HepG2 (cell line): ENCODE results near the gene ZER1. TPM values are rescaled to one million over a fixed set of nuclear protein-coding genes. Genes with fewer than 3 reads are reported as not detected.

Experiments
- ERF ChIP-seq: IDR thresholded peaks from 2 replicates; pipeline ENCODE4 v1.6.1; 2018; ENCODE audit warnings: missing biosample characterization, missing genetic modification reagents
- ETV6 ChIP-seq: sonication (generic); formaldehyde crosslinking; conservative IDR thresholded peaks from 2 replicates; pipeline ENCODE4 v1.4.0; 2020; ENCODE audit warnings: missing genetic modification reagents
- HHEX ChIP-seq: IDR thresholded peaks from 2 replicates; pipeline ENCODE4 v1.6.1; 2016; ENCODE audit warnings: control low read depth
- KLF15 ChIP-seq: sonication (generic); formaldehyde crosslinking; IDR thresholded peaks from 2 replicates; pipeline ENCODE4 v1.8.1; 2023; ENCODE audit warnings: borderline replicate concordance, mild to moderate bottlenecking, inconsistent platforms, missing genetic modification reagents, mixed read lengths
- SAP130 ChIP-seq: IDR thresholded peaks from 2 replicates; pipeline ENCODE4 v1.6.1; 2016; ENCODE audit warnings: low read depth
- SMAD3 ChIP-seq: sonication (generic); formaldehyde crosslinking; IDR thresholded peaks from 2 replicates; pipeline ENCODE4 v1.4.0; 2020; ENCODE audit warnings: missing genetic modification reagents
- SRY ChIP-seq: sonication (generic); formaldehyde crosslinking; IDR thresholded peaks from 2 replicates; pipeline ENCODE4 v1.8.0; 2022; ENCODE audit warnings: mild to moderate bottlenecking, missing genetic modification reagents
- THAP9 ChIP-seq: sonication (generic); formaldehyde crosslinking; IDR thresholded peaks from 2 replicates; pipeline ENCODE4; 2020; ENCODE audit warnings: missing genetic modification reagents, mild to moderate bottlenecking, borderline replicate concordance
- ZEB1 ChIP-seq: IDR thresholded peaks from 2 replicates; pipeline ENCODE4 v1.6.1; 2012; ENCODE audit warnings: mild to moderate bottlenecking, low read depth, inconsistent platforms; ENCODE audit not compliant: insufficient replicate concordance
- ZNF10 ChIP-seq: sonication (generic); formaldehyde crosslinking; IDR thresholded peaks from 2 replicates; pipeline ENCODE4 v1.4.0; 2020; ENCODE audit warnings: mild to moderate bottlenecking, low read depth, missing genetic modification reagents, borderline replicate concordance
- ZNF20 ChIP-seq: sonication (generic); formaldehyde crosslinking; IDR thresholded peaks from 2 replicates; pipeline ENCODE4 v1.4.0; 2020; ENCODE audit warnings: mild to moderate bottlenecking, moderate library complexity, missing genetic modification reagents
- ZSCAN5A ChIP-seq: sonication (generic); formaldehyde crosslinking; IDR thresholded peaks from 2 replicates; pipeline ENCODE4 v1.8.0; 2022; ENCODE audit warnings: mild to moderate bottlenecking, missing genetic modification reagents, borderline replicate concordance
- polyA plus RNA-seq, 8 experiments: library from polyadenylated mRNA; depleted of rRNA in 3 of 8; stranded (reverse) in 7 of 8; unstranded in 1 of 8; fragments of >200 nt; fragmentation: Illumina TruSeq in 4 of 8; extraction: Trizol in 4 of 8; gene quantifications; 2 replicates each; pipeline versions ENCODE4 v1.2.1 to v1.2.3, GENCODE V29; 2011 to 2016; ENCODE audit warnings: low read depth in 4 of 8, missing spikeins in 1 of 8, mixed read lengths in 1 of 8; ENCODE audit not compliant: insufficient read depth in 1 of 8
- total RNA-seq, 5 experiments: library from RNA; depleted of rRNA; stranded (reverse); fragments of >200 nt; fragmentation: Illumina TruSeq; extraction: Trizol; gene quantifications; 2 replicates each; pipeline ENCODE4 v1.2.3, GENCODE V29; 2016; ENCODE audit warnings: low read depth in 1 of 5
- TF ChIP-seq, protein P1 (sequence below), 2 experiments: fragments of 450-650 bp in 1 of 2; sonication (generic) in 1 of 2; formaldehyde crosslinking in 1 of 2; IDR thresholded peaks; 2 replicates each; pipeline versions ENCODE4 v1.6.1 to v1.8.0; 2016 to 2022; ENCODE audit warnings: antibody characterized with exemption in 1 of 2, mild to moderate bottlenecking in 1 of 2, missing genetic modification reagents in 1 of 2
- TF ChIP-seq, protein P2 (sequence below): sonication (generic); formaldehyde crosslinking; IDR thresholded peaks from 2 replicates; pipeline ENCODE4 v1.5.0; 2020; ENCODE audit warnings: missing genetic modification reagents

The ZER1 gene
- total and polyA plus RNA-seq, 2 of the 13 experiments (the other 11 are each of a cell fraction or from before 2014, with no cell fraction given): 7.7 to 40.0 TPM

GRCh38 chr9:128771745-128772519 lies at the start of gene ZER1 (continued):
- TF ChIP-seq THAP9 (peak; percentile 83; the same call in 1 of the 2 replicates), ETV6 (CRISPR knock-in tag) (peak; percentile 74; the same call in 1 of the 2 replicates), KLF15 (CRISPR knock-in tag) (no peak), ERF (CRISPR knock-in tag) (peak; percentile 93), ZEB1 (no peak), SMAD3 (CRISPR knock-in tag) (peak; percentile 70), ZNF20 (no peak; the same call in 1 of the 2 replicates), SRY (CRISPR knock-in tag) (no peak), ZNF10 (no peak), SAP130 (peak; percentile 92), HHEX (CRISPR knock-in tag) (no peak), ZSCAN5A (CRISPR knock-in tag) (0 out of 2 replicates have a peak, but pooled peaks have one; percentile 33)
- TF ChIP-seq, protein P1, sequence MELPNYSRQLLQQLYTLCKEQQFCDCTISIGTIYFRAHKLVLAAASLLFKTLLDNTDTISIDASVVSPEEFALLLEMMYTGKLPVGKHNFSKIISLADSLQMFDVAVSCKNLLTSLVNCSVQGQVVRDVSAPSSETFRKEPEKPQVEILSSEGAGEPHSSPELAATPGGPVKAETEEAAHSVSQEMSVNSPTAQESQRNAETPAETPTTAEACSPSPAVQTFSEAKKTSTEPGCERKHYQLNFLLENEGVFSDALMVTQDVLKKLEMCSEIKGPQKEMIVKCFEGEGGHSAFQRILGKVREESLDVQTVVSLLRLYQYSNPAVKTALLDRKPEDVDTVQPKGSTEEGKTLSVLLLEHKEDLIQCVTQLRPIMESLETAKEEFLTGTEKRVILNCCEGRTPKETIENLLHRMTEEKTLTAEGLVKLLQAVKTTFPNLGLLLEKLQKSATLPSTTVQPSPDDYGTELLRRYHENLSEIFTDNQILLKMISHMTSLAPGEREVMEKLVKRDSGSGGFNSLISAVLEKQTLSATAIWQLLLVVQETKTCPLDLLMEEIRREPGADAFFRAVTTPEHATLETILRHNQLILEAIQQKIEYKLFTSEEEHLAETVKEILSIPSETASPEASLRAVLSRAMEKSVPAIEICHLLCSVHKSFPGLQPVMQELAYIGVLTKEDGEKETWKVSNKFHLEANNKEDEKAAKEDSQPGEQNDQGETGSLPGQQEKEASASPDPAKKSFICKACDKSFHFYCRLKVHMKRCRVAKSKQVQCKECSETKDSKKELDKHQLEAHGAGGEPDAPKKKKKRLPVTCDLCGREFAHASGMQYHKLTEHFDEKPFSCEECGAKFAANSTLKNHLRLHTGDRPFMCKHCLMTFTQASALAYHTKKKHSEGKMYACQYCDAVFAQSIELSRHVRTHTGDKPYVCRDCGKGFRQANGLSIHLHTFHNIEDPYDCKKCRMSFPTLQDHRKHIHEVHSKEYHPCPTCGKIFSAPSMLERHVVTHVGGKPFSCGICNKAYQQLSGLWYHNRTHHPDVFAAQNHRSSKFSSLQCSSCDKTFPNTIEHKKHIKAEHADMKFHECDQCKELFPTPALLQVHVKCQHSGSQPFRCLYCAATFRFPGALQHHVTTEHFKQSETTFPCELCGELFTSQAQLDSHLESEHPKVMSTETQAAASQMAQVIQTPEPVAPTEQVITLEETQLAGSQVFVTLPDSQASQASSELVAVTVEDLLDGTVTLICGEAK (IDR thresholded peaks at IDR 0.05): peak; percentile 73
- TF ChIP-seq, protein P1 (CRISPR knock-in tag; IDR thresholded peaks at IDR 0.05): peak; percentile 64; the same call in 1 of the 2 replicates
- TF ChIP-seq, protein P2, sequence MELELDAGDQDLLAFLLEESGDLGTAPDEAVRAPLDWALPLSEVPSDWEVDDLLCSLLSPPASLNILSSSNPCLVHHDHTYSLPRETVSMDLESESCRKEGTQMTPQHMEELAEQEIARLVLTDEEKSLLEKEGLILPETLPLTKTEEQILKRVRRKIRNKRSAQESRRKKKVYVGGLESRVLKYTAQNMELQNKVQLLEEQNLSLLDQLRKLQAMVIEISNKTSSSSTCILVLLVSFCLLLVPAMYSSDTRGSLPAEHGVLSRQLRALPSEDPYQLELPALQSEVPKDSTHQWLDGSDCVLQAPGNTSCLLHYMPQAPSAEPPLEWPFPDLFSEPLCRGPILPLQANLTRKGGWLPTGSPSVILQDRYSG: 0 out of 2 replicates have a peak, but pooled peaks have one; percentile 51
